HG03378 (cell line): ENCODE measurements around the gene LRPAP1.
"Not testable (repeated sequence)": the region's sequence is repeated elsewhere in the genome, so short reads cannot be mapped to it uniquely, and the experiment has no call there.

Experiments
- ATAC-seq: cut with Tn5 transposase; IDR thresholded peaks from one replicate; pipeline ENCODE4 v1.9.1; 2021; ENCODE audit warnings: mild to moderate bottlenecking, moderate library complexity; ENCODE audit not compliant: unreplicated experiment

Gene LRPAP1, protein sequence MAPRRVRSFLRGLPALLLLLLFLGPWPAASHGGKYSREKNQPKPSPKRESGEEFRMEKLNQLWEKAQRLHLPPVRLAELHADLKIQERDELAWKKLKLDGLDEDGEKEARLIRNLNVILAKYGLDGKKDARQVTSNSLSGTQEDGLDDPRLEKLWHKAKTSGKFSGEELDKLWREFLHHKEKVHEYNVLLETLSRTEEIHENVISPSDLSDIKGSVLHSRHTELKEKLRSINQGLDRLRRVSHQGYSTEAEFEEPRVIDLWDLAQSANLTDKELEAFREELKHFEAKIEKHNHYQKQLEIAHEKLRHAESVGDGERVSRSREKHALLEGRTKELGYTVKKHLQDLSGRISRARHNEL

DNA sequence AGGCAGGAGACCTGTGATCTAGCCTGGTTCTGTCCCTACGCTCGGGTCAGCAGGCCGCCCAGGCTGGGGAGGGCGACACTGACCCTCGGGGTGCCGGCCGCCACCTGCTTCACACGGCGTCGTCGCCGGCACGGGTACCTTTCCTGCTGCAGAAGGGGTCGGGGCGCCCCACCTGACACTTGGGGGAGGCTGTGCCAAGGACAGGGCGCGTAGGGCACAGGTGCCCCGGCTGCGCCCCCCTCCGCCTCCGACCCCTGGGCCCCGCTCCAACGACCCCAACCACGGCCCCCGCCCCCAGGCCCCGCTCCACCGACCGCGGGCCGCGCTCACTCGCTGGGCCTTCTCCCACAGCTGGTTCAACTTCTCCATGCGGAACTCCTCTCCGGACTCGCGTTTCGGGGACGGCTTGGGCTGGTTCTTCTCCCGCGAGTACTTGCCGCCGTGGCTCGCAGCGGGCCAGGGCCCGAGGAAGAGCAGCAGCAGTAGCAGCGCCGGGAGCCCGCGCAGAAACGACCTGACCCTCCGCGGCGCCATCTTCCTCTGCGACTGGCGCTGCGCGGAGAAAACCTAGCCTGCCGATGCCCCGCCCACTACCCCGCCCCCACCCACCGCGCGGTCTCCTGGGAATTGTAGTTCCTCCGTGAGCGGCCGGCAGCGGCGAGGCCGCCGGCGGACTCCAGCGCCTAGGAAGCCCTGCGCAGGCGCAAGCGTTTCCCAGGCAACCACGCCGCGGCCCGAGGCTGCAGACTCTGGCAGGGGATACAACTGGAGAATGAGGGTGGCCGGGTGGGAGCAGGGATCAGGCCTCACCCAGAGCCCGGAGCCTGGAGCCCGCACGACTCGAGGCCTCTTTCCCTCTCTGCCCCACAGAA is at the start of gene LRPAP1:
LRPAP1 (minus strand) TSS at position 544 of the 872 bp plus-strand sequence; CDS start at position 534, 10 bp downstream.
- ATAC-seq: peak; percentile 60

DNA sequence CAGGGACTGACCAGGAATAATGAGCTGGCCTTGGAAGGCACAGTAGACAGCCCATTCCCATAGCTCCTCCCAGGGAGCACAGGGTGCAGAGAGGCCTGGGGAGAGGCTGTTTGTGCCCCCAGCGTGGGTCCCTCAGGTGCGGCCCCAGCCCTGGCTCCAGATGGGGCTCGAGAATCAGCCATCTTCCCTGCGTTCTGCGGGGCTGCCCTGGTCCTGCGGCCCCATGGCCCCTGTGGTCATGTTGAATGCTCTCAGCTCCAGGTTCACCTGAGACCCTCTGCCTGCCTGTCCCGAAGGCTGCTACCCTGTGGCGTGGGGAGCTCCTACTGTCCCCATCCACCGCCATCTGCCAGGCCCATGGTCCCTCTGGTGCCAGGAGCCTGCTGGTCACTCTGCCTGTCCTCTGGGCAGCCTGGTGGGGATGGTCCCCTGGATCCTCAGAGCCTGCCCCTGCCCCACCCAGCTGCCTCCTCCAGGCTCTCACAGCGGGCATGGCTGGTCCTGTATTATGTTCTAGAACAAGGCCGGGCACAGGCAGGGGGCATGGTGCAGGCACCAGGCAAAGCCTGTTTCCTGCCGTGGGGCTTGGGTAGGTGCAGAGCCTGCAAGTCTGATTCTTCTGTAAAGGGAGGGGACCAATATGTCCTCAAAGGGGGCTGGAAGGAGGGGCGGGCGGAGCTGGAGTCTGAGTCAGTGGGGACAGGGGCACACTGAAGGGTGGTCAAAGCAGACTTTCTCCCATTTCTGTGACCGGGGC is 49.3 kb upstream of the LRPAP1 start:
- ATAC-seq: not testable (repeated sequence)

DNA sequence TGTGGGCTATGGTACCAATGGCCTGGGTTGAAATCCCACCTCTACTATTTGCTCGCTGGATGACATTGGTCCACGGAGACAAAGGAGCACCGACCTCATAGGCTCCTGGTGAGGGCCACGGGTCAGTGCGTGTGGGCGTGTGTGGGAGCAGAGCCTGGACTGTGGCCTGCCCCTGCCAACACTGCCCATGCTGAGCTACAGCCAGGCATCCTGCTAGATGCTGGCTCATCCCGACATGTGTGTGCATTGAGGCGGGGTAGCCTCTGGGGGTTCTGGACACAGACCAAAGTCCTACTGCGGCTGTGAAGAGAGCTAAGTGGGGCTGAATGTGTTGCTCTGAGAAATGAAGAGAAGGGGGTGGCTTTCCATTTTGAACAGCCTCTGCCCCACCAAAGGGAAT is 48.6 kb upstream of the LRPAP1 start:
- ATAC-seq: not testable (repeated sequence)

DNA sequence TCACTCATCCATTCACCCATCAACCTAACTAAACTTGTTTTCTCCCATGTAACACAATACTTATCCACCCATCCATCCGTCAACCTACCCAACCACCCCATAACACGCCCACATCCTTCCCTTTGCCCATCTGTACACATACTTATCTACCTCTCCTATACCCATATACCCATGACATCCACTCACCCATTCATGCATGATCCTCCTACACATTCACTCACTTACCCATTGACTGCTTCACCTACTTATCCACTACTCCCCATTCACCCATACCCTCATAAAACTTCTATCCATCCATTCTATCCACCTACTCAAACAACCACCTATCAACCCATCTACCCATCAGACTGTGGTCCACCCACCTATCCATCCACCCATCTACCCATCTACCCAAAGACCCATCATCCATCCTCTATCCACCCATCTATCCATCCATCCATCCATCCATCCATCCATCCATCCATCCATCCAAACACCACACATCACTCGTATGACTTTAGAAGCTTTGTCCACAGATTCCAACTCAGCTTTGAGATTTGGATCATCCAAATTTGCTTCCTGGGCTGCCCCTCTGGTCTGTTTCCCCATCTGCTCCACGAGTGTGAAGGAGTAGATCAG is 46.4 kb upstream of the LRPAP1 start:
- not testable (repeated sequence) for ATAC-seq

DNA sequence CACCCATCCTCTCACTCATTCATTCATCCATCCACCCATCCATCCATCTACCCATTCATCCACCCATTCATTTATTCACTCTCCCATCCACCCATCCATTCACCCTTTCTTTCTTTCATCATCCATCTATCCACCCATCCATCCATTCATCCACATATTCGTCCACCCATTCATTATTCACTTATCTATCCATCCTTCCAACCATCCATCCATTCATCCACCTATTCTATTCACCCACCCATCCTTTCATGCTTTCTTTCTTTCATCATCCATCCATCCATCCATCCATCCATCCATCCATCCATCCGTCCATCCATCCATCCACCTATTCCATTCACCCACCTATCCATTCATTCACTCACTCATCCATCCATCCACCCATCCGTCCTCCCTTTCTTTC is 45.8 kb upstream of the LRPAP1 start:
- ATAC-seq: not testable (repeated sequence)

DNA sequence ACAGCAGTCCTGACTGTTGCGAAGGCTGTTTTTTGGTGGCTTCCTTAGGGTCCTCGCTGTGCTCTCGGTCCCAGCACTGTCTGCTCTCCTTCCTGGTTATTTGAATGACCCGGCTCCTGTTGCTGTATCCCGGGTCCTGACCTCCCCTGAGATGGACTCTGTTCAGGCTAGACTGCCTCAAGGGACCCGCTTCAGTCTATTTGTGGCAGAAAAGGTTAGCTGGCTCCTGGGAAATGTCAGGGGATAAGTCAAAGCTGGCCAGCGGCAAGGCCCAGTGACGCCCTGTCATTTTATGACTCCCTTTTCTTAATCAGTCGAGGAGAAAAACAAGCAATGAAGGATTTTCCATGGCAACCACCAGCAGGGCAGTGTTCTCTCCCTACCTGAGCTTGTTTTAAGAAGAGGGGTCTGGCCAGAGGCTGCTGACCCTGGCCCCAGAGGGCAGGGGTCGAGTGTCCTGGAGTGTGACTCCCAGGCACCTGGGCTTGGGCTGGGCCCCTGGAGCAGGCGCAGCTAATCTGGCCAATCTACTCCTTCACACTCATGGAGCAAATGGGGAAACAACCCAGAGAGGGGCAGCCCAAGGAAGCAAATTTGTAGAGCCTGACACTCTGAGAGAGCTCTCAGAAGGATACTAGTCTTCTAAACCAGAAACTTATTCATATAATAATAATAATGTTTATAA is 45.1 kb upstream of the LRPAP1 start:
- not testable (repeated sequence) for ATAC-seq

DNA sequence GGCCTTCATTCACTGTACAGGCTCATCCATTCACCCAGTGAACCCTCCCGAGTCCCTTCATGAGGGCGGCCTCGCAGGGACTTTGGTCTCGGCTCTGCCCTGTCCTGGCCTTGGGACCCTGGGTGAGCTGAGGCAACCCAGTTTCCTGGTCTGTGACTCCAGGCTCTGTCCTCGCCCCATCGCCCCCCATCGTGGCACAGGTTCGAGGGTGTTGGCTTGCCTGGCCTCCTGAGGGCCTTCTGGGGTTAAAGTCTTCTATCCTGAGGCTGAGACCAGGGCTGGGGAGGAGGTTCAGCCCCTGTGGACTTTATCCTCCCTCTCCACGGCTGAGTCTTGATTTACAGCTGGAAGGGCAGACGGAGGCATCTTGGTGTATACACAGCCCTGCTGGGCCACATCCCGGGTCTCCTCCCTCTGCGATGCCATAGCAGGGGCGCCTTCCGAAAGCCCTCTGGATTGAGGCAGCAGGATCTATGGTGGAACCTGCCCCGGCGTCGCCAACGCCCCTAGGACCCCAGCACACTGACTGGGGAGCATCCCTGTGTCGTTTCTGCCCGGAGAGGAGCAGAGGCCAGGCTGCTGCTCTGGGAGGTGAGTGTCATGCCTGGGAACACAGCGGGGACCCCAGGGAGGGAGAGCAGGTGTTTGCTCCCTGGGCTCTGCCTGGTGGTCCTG is 44.4 kb upstream of the LRPAP1 start:
- ATAC-seq: not testable (repeated sequence)

DNA sequence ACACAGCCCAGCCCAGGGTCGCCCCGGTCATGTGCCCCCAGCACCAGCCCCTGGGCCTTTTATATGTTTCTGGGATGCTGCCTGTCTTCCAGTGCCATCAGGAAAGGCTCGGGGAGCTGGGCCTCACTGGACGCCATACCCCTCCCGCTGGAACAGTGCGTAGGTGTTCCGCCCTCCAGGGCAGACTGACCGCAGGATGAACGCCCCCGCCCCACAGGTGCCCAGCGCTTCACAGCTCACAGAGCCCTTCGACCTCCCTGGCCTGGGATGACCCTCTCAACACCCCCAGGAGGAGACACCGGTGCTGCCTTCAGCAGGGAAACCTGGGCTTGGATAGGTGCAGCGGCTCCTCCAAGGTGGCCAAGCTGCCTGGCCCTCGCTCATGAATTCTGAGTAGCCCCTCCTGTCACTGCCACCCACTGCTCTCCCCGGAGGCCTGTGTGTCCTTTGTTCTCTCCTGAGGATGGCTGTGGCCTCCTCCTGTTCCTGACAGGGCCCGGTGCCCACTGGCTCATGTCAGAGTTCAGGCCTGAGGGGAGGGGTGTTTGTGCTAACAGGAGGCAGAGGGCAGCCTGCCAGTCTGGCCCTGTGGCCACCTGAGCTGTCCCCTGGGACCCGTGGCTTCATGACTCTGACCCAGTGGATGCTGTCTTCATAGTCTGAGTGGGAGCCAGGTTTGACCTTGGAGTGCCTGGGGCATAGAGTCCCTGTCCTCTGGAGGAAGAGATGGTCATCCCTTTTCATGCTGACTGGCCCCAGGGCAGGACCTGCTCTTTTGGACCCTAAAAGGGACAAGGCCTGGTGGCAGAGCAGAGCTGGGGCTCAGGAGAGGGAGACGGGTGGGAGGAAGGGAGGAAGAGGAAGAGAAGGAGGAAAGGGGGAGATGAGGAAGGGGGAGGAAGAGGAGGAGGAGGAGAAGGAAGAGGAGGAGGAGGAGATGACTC is 43.5 kb upstream of the LRPAP1 start:
- ATAC-seq: not testable (repeated sequence)

DNA sequence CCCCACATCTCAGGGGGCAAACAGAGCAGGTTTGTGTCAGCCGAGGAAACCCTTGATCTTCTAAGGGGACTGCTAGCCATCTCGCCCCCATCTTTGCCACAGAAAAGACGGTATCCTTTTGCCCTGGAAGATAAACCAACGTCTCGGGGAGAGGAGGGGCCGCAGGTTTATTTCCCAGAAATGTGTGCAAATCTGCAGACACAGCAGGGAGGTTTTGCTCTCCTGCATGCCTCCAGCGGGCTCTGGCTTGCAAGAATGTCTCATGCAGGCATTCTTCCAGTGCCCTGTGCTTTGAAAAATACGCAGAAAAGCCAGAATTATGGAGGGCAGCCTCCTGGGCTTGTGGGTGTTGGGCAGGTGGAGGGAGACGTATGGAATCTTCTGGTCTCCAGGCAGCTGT is 42.6 kb upstream of the LRPAP1 start:
- not testable (repeated sequence) for ATAC-seq

DNA sequence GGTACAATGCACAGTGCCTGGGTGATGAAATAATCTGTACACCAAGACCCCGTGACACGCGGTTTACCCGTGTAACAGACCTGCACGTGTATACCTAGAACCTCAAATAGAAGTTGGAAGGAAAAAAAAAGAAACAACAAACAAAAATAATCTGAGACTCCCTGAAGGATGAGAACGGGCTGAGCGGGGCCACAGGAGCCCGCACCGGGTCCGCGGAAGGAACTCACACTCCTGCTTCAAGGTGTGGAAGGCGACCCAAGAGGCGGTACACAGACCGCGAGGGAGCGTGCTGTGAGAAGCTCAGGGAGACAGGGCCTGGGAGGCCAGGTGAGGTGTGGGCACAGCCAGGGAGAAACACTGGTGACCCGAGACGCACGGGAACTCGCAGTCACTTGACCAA is 42.1 kb upstream of the LRPAP1 start:
- ATAC-seq: not testable (repeated sequence)

DNA sequence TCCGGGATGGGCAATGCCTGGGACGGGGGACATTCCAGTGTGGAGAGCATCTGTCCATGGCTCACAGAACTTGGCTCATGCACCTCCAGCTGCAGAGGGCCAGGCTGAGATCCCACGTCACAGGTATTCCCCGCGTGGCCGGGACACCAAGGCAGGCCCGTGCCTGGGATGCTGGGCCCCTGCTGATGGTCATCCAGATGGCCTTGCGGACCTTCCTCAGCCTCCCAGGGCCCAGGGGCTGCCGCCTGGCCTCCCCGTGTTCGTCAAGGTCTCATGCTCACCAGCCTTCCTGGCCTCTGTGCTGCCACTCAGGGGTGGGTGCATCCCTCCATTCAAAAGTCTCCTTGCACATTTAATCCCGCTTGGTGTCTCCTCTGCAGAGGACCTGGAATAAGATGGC is 40.9 kb upstream of the LRPAP1 start:
- ATAC-seq: no peak

DNA sequence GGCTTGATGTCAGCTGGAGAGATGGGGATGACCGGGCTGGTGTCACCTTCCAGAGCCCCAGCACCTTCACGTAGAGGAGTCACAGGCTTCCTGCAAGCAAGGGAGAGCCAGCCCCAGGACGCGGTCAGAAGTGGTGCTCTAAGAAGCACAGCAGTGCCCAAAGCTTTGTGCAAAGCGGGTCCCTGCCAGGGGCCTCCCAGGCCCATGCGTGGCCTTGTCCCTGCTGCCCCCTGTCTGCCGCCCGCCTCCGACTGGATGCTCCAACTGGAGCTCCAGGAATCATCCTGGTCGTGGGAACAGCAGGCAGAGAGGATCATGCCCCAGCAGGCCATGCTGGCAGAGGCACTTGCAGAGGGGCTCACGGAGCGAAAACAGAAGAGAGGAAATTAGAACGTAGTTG is 40.1 kb upstream of the LRPAP1 start:
- no peak for ATAC-seq

DNA sequence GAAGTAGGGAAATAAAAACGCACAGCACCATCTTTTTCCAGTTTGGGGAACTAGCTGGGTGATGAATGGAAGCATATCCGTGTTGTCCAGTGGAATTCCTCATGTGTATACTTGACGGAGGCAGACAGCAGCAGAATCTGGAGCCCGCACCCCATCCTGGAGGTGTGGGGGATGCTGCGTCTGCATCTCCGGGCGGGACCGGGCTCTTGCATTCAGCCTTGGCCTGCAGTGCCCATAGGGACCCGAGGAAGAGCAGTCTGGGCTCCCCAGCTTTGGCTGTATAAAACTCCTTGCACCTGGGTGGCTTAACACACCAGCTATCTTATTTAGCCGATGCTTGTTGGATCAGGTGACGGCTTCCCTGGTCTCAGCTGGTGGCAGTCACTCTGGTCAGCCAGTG is 39.7 kb upstream of the LRPAP1 start:
- no peak for ATAC-seq

DNA sequence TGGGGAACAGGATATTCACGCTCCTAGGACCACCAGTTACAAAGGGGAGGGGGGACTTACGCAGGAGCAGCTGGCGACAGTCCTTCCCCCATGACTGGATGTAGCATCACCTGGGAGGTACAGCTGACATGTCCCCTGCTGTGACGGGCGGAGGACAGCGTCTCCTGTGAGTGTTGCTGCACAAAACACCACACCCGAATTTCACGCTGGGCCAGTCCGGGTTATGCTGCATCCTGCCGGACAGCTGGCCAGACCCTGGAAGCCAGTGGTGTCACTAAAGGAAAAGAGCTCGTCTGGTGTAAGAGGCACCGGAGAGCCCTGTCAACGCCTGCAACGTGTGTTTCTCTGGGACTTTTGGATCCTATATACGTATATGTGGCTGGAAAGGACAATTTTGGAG is 38.7 kb upstream of the LRPAP1 start:
- not testable (repeated sequence) for ATAC-seq

DNA sequence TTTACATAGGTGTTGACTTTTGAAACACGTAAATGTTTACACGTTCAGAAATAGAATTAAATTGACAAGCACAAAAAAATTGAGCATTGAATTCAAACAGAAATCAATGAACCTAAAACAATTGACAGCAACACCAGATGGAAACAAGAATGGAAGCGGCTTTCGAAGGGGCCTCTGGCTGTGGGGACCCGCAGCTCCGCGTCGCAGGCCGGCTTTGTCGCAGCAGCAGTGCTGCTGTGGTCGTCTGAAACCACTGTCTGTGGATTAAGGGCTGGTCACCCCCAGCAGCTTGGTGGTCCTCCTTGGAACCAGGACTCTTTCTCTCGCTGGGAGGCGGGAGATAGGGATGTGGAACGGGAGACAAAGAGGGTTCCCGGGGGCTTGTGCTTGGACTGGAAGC is 37.4 kb upstream of the LRPAP1 start:
- ATAC-seq: not testable (repeated sequence)

DNA sequence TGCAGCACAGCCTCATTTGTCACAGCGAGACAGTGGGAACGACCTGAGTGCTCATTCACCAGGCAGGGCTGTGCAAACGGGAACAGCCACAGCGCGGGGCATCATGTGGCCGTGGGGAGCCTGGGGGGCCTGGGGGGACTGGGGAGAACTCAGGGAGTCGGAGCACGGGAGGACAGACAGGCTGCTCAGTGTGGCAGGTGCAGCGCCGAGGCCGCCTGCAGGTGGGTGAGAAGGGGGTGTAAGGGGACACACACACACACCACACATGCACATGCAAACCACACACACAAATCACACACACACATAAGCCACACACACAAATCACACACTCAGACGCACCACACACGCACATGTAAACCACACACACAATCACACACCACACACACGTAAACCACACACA is 34.5 kb upstream of the LRPAP1 start:
- not testable (repeated sequence) for ATAC-seq

DNA sequence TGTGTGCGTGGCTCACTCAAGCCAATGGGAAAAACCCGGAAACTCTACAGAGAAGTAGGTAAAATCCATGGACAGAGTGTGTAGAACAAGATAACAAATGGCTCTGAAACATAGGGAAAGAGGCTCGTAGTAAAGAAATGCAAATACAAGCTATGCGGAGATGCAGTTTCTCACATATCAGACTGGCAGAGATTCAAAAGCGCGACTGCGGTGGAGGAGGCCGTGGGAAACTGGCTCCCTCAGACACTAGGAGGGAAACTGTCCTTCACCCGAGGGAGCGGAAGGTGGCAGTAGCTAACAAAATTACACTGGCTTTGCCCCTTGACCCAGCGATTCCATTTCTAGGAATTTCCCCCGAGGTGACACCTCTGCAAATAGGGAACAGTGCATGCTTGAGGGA is 34.1 kb upstream of the LRPAP1 start:
- not testable (repeated sequence) for ATAC-seq

DNA sequence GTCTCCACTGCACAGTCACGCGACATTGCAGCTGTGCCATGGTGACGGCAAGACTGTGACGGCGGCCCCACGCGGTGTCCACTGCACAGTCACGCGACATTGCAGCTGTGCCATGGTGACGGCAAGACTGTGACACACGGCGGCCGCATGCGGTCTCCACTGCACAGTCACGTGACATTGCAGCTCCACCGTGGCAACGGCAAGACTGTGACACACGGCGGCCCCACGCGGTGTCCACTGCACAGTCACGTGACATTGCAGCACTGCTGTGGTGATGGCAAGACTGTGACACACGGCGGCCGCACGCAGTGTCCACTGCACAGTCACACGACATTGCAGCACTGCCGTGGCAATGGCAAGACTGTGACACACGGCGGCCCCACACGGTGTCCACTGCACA is 32.7 kb upstream of the LRPAP1 start:
- not testable (repeated sequence) for ATAC-seq
